HEK293 (cell line): Measurements from ENCODE around the gene SLA2.

ENCODE experiments used
- CTCF ChIA-PET: fragments of 350-600 bp; formaldehyde crosslinking; extraction: SDS; loops from one replicate; lab custom pipeline; 2021; ENCODE audit warnings: antibody characterized with exemption; lab: Yijun Ruan, JAX
- POLR2A ChIA-PET: fragments of 300-600 bp; formaldehyde crosslinking; extraction: SDS; loops from one replicate; lab custom pipeline; 2020; ENCODE audit warnings: antibody characterized with exemption, inconsistent platforms; lab: Yijun Ruan, JAX
- H3K27ac ChIP-seq: fragments of 200-500 bp; sonication (Bioruptor generic); 2 replicates; pipeline ENCODE4 v1.5.1; 2014; ENCODE audit warnings: low read depth, low read length, control low read depth, inconsistent platforms; ENCODE audit errors: extremely low read depth
- H3K36me3 ChIP-seq, 2 experiments: fragments of 200-500 bp in 1 of 2; sonication (Bioruptor generic) in 1 of 2; 1 replicate in 1 of 2; 2 replicates in 1 of 2; pipeline ENCODE4 v1.5.1; 2014 to 2017; ENCODE audit warnings: inconsistent platforms in 2 of 2, low read length in 2 of 2; ENCODE audit not compliant: control insufficient read depth in 2 of 2, insufficient read depth in 1 of 2
- H3K4me1 ChIP-seq: fragments of 200-500 bp; sonication (Bioruptor generic); 2 replicates; pipeline ENCODE4 v1.5.1; 2014; ENCODE audit warnings: mild to moderate bottlenecking, low read length, inconsistent platforms; ENCODE audit not compliant: control insufficient read depth, insufficient read depth
- H3K4me3 ChIP-seq: 2 replicates; pipeline ENCODE4 v1.5.1; 2011; ENCODE audit warnings: low read depth, mild to moderate bottlenecking, control low read depth, low read length, moderate library complexity
- H3K9me3 ChIP-seq: fragments of 200-500 bp; sonication (Bioruptor generic); 2 replicates; pipeline ENCODE4 v1.5.1; 2014; ENCODE audit warnings: low read depth, low read length, inconsistent platforms; ENCODE audit not compliant: control insufficient read depth, insufficient read depth
- GLI4 ChIP-seq: fragments of 450-650 bp; formaldehyde crosslinking; IDR thresholded peaks from 2 replicates; pipeline ENCODE4 v1.5.1; 2016; ENCODE audit warnings: missing biosample characterization, missing genetic modification characterization
- GLIS1 ChIP-seq: fragments of 450-650 bp; formaldehyde crosslinking; IDR thresholded peaks from 2 replicates; pipeline ENCODE4 v1.5.1; 2016; ENCODE audit warnings: missing biosample characterization, missing genetic modification characterization
- OSR2 ChIP-seq: fragments of 450-650 bp; formaldehyde crosslinking; IDR thresholded peaks from 2 replicates; pipeline ENCODE4 v1.5.1; 2016; ENCODE audit warnings: missing biosample characterization, missing genetic modification characterization
- SP2 ChIP-seq: fragments of 450-650 bp; formaldehyde crosslinking; IDR thresholded peaks from 2 replicates; pipeline ENCODE4 v1.5.1; 2016; ENCODE audit warnings: missing biosample characterization, missing genetic modification characterization
- YY2 ChIP-seq: fragments of 450-650 bp; formaldehyde crosslinking; IDR thresholded peaks from 2 replicates; pipeline ENCODE4 v1.5.1; 2016; ENCODE audit warnings: missing biosample characterization, missing genetic modification characterization
- ZBTB21 ChIP-seq: fragments of 450-650 bp; formaldehyde crosslinking; IDR thresholded peaks from 2 replicates; pipeline ENCODE4 v1.5.1; 2017; ENCODE audit warnings: missing biosample characterization, missing genetic modification characterization
- ZNF10 ChIP-seq: fragments of 450-650 bp; formaldehyde crosslinking; IDR thresholded peaks from 2 replicates; pipeline ENCODE4 v1.5.1; 2017; ENCODE audit warnings: missing biosample characterization, missing genetic modification characterization
- ZNF23 ChIP-seq: fragments of 450-650 bp; formaldehyde crosslinking; IDR thresholded peaks from 2 replicates; pipeline ENCODE4 v1.5.1; 2016; ENCODE audit warnings: missing biosample characterization, missing genetic modification characterization, borderline replicate concordance
- ZNF391 ChIP-seq: fragments of 450-650 bp; formaldehyde crosslinking; IDR thresholded peaks from 2 replicates; pipeline ENCODE4 v1.5.1; 2016; ENCODE audit warnings: low read depth, missing biosample characterization, missing genetic modification characterization, borderline replicate concordance
- ZNF416 ChIP-seq: fragments of 450-650 bp; formaldehyde crosslinking; IDR thresholded peaks from 2 replicates; pipeline ENCODE4 v1.5.1; 2016; ENCODE audit warnings: missing biosample characterization, missing genetic modification characterization
- ZNF426 ChIP-seq: fragments of 450-650 bp; formaldehyde crosslinking; IDR thresholded peaks from 2 replicates; pipeline ENCODE4 v1.5.1; 2017; ENCODE audit warnings: missing biosample characterization, missing genetic modification characterization, mild to moderate bottlenecking, inconsistent platforms, moderate library complexity
- TF ChIP-seq, protein P1 (sequence below): fragments of 450-650 bp; formaldehyde crosslinking; IDR thresholded peaks from 2 replicates; pipeline ENCODE4 v1.5.1; 2016; ENCODE audit warnings: missing biosample characterization, missing genetic modification characterization, borderline replicate concordance
- TF ChIP-seq, protein P2 (sequence below): fragments of 450-650 bp; formaldehyde crosslinking; IDR thresholded peaks from 2 replicates; pipeline ENCODE4 v1.5.1; 2016; ENCODE audit warnings: missing biosample characterization, missing genetic modification characterization
- TF ChIP-seq, protein P3 (sequence below): fragments of 450-650 bp; formaldehyde crosslinking; IDR thresholded peaks from 2 replicates; pipeline ENCODE4 v1.5.1; 2016; ENCODE audit warnings: missing biosample characterization, missing genetic modification characterization
- TF ChIP-seq, protein P4 (sequence below): fragments of 450-650 bp; formaldehyde crosslinking; IDR thresholded peaks from 2 replicates; pipeline ENCODE4 v1.5.1; 2016; ENCODE audit warnings: missing biosample characterization, missing genetic modification characterization
- TF ChIP-seq, protein P5 (sequence below): fragments of 450-650 bp; formaldehyde crosslinking; IDR thresholded peaks from 2 replicates; pipeline ENCODE4 v1.5.1; 2016; ENCODE audit warnings: missing biosample characterization, missing genetic modification characterization
- TF ChIP-seq, protein P6 (sequence below): fragments of 450-650 bp; formaldehyde crosslinking; IDR thresholded peaks from 2 replicates; pipeline ENCODE4 v1.5.1; 2016; ENCODE audit warnings: missing biosample characterization, missing genetic modification characterization

SLA2 gene

DNA sequence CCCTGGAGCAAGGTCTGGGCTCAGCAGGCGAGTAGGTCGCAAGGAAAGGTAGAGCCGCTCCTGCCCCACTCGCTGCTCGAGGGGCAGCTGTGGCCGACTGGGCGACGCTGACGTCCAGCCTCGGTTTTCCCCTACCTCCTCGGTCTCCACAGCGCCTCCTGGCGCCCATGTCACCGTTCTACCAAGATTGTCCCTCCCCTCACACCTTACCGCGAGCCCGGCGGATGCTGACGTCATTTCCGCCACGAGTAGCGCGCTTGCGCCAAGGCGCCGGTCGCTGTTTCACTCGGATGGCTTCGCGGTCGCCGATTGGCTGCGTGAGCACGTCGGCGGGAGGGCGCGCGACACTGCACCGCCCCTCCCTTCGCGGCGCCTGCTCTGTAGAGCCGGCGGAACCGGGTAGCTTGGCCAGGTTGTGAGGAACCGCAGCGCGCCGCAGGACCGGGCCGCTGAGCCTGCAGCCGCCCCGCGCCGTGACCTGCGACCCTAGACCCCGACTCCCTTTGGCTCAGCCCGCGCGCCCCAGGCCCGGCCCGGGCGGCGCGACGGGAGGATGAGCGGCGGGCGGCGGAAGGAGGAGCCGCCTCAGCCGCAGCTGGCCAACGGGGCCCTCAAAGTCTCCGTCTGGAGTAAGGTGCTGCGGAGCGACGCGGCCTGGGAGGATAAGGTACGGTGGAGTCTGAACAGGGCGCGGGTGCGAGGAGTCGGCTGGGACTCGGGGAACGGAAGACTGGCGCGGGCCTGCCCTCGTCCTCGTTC lies 40.4 kb downstream of the SLA2 start, which contains the start of gene RAB5IF:
RAB5IF (plus strand) TSS at position 381 of the 759 bp plus-strand sequence; CDS start at position 554, 173 bp downstream.
- CTCF ChIA-PET: interaction anchor here (0.5 to 3.3 kb wide), 27 partner anchors 9 to 1205 kb away, joined by 3 to 18 read pairs (median 5); no protein-coding TSS in a partner anchor
- H3K4me3 ChIP-seq: peak within 1 kb of the TSS; percentile 93
- H3K36me3 ChIP-seq: peaks cover 21 to 33% of the 10 kb centered on the region in 2 experiments; a peak in 2 of 3 replicates
- no peaks in the 10 kb centered on the region for H3K9me3 ChIP-seq
- POLR2A ChIA-PET: interaction anchor here (0.7 to 4.8 kb wide), 15 partner anchors 9 to 251 kb away, joined by 3 to 26 read pairs (median 5); partner anchors contain the start of genes DSN1 and TGIF2
- H3K4me1 ChIP-seq: no peaks in the 10 kb centered on the region
- H3K27ac ChIP-seq: peak within 1 kb of the TSS; percentile 85
- TF ChIP-seq GLIS1 (peak; percentile 50), ZNF23 (tag by site-specific recombination) (no peak), ZNF10 (no peak), ZNF426 (tag by site-specific recombination) (no peak), ZBTB21 (peak; percentile 88), ZNF416 (tag by site-specific recombination) (no peak), YY2 (tag by site-specific recombination) (peak; percentile 32; the same call in 1 of the 2 replicates), ZNF391 (tag by site-specific recombination) (peak; percentile 74; the same call in 1 of the 2 replicates), SP2 (tag by site-specific recombination) (peak; percentile 99), OSR2 (tag by site-specific recombination) (no peak), GLI4 (tag by site-specific recombination) (no peak)
- TF ChIP-seq, protein P1, sequence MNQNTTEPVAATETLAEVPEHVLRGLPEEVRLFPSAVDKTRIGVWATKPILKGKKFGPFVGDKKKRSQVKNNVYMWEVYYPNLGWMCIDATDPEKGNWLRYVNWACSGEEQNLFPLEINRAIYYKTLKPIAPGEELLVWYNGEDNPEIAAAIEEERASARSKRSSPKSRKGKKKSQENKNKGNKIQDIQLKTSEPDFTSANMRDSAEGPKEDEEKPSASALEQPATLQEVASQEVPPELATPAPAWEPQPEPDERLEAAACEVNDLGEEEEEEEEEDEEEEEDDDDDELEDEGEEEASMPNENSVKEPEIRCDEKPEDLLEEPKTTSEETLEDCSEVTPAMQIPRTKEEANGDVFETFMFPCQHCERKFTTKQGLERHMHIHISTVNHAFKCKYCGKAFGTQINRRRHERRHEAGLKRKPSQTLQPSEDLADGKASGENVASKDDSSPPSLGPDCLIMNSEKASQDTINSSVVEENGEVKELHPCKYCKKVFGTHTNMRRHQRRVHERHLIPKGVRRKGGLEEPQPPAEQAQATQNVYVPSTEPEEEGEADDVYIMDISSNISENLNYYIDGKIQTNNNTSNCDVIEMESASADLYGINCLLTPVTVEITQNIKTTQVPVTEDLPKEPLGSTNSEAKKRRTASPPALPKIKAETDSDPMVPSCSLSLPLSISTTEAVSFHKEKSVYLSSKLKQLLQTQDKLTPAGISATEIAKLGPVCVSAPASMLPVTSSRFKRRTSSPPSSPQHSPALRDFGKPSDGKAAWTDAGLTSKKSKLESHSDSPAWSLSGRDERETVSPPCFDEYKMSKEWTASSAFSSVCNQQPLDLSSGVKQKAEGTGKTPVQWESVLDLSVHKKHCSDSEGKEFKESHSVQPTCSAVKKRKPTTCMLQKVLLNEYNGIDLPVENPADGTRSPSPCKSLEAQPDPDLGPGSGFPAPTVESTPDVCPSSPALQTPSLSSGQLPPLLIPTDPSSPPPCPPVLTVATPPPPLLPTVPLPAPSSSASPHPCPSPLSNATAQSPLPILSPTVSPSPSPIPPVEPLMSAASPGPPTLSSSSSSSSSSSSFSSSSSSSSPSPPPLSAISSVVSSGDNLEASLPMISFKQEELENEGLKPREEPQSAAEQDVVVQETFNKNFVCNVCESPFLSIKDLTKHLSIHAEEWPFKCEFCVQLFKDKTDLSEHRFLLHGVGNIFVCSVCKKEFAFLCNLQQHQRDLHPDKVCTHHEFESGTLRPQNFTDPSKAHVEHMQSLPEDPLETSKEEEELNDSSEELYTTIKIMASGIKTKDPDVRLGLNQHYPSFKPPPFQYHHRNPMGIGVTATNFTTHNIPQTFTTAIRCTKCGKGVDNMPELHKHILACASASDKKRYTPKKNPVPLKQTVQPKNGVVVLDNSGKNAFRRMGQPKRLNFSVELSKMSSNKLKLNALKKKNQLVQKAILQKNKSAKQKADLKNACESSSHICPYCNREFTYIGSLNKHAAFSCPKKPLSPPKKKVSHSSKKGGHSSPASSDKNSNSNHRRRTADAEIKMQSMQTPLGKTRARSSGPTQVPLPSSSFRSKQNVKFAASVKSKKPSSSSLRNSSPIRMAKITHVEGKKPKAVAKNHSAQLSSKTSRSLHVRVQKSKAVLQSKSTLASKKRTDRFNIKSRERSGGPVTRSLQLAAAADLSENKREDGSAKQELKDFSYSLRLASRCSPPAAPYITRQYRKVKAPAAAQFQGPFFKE (tag by site-specific recombination): no peak
- TF ChIP-seq, protein P2, sequence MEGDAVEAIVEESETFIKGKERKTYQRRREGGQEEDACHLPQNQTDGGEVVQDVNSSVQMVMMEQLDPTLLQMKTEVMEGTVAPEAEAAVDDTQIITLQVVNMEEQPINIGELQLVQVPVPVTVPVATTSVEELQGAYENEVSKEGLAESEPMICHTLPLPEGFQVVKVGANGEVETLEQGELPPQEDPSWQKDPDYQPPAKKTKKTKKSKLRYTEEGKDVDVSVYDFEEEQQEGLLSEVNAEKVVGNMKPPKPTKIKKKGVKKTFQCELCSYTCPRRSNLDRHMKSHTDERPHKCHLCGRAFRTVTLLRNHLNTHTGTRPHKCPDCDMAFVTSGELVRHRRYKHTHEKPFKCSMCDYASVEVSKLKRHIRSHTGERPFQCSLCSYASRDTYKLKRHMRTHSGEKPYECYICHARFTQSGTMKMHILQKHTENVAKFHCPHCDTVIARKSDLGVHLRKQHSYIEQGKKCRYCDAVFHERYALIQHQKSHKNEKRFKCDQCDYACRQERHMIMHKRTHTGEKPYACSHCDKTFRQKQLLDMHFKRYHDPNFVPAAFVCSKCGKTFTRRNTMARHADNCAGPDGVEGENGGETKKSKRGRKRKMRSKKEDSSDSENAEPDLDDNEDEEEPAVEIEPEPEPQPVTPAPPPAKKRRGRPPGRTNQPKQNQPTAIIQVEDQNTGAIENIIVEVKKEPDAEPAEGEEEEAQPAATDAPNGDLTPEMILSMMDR: peak; percentile 100
- TF ChIP-seq, protein P3, sequence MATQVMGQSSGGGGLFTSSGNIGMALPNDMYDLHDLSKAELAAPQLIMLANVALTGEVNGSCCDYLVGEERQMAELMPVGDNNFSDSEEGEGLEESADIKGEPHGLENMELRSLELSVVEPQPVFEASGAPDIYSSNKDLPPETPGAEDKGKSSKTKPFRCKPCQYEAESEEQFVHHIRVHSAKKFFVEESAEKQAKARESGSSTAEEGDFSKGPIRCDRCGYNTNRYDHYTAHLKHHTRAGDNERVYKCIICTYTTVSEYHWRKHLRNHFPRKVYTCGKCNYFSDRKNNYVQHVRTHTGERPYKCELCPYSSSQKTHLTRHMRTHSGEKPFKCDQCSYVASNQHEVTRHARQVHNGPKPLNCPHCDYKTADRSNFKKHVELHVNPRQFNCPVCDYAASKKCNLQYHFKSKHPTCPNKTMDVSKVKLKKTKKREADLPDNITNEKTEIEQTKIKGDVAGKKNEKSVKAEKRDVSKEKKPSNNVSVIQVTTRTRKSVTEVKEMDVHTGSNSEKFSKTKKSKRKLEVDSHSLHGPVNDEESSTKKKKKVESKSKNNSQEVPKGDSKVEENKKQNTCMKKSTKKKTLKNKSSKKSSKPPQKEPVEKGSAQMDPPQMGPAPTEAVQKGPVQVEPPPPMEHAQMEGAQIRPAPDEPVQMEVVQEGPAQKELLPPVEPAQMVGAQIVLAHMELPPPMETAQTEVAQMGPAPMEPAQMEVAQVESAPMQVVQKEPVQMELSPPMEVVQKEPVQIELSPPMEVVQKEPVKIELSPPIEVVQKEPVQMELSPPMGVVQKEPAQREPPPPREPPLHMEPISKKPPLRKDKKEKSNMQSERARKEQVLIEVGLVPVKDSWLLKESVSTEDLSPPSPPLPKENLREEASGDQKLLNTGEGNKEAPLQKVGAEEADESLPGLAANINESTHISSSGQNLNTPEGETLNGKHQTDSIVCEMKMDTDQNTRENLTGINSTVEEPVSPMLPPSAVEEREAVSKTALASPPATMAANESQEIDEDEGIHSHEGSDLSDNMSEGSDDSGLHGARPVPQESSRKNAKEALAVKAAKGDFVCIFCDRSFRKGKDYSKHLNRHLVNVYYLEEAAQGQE: peak; percentile 43; the same call in 1 of the 2 replicates
- TF ChIP-seq, protein P4, sequence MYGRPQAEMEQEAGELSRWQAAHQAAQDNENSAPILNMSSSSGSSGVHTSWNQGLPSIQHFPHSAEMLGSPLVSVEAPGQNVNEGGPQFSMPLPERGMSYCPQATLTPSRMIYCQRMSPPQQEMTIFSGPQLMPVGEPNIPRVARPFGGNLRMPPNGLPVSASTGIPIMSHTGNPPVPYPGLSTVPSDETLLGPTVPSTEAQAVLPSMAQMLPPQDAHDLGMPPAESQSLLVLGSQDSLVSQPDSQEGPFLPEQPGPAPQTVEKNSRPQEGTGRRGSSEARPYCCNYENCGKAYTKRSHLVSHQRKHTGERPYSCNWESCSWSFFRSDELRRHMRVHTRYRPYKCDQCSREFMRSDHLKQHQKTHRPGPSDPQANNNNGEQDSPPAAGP (tag by site-specific recombination): peak; percentile 96
- TF ChIP-seq, protein P5, sequence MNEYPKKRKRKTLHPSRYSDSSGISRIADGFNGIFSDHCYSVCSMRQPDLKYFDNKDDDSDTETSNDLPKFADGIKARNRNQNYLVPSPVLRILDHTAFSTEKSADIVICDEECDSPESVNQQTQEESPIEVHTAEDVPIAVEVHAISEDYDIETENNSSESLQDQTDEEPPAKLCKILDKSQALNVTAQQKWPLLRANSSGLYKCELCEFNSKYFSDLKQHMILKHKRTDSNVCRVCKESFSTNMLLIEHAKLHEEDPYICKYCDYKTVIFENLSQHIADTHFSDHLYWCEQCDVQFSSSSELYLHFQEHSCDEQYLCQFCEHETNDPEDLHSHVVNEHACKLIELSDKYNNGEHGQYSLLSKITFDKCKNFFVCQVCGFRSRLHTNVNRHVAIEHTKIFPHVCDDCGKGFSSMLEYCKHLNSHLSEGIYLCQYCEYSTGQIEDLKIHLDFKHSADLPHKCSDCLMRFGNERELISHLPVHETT (tag by site-specific recombination): peak; percentile 71
- TF ChIP-seq, protein P6, sequence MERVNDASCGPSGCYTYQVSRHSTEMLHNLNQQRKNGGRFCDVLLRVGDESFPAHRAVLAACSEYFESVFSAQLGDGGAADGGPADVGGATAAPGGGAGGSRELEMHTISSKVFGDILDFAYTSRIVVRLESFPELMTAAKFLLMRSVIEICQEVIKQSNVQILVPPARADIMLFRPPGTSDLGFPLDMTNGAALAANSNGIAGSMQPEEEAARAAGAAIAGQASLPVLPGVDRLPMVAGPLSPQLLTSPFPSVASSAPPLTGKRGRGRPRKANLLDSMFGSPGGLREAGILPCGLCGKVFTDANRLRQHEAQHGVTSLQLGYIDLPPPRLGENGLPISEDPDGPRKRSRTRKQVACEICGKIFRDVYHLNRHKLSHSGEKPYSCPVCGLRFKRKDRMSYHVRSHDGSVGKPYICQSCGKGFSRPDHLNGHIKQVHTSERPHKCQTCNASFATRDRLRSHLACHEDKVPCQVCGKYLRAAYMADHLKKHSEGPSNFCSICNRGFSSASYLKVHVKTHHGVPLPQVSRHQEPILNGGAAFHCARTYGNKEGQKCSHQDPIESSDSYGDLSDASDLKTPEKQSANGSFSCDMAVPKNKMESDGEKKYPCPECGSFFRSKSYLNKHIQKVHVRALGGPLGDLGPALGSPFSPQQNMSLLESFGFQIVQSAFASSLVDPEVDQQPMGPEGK: peak; percentile 50
